HUDEP-2 (cell line): ENCODE results near the gene GDPD2.

ENCODE experiments used
- DNase-seq, 76 experiments: peaks; one replicate each; lab custom pipeline; 2025; ENCODE audit not compliant: unreplicated experiment in 76 of 76; lab: John Stamatoyannopoulos, UW

GDPD2 gene

GRCh38 chrX:70470850-70471289, 47.8 kb downstream of the GDPD2 start:
- no peak for DNase-seq

- no peak for DNase-seq
These were observed 53.2 kb downstream of the GDPD2 start for GRCh38 chrX:70476166-70476933.

- DNase-seq = no peak
These were observed 54.0 kb downstream of the GDPD2 start for GRCh38 chrX:70476934-70477733.

GRCh38 chrX:70477734-70478075, 54.6 kb downstream of the GDPD2 start:
- DNase-seq = no peak

- DNase-seq = no peak
These were observed 55.6 kb downstream of the GDPD2 start for GRCh38 chrX:70478526-70479245.

- DNase-seq = no peak
These were observed 56.3 kb downstream of the GDPD2 start for GRCh38 chrX:70479247-70479921.

- no peak for DNase-seq
These were observed 57.0 kb downstream of the GDPD2 start for GRCh38 chrX:70479922-70480659.

- no peak for DNase-seq
These were observed 57.5 kb downstream of the GDPD2 start for GRCh38 chrX:70480660-70481018.

- no peak for DNase-seq
These were observed 58.6 kb downstream of the GDPD2 start for GRCh38 chrX:70481471-70482270.

GRCh38 chrX:70482300-70482699, 59.2 kb downstream of the GDPD2 start:
- DNase-seq = no peak
